Eye (tissue), 1 donor: Measurements from ENCODE around the gene GPR135.
"Not testable (repeated sequence)": the region's sequence is repeated elsewhere in the genome, so short reads cannot be mapped to it uniquely, and the experiment has no call there.

Source experiments
- DNase-seq: peaks from one replicate; pipeline ENCODE4 v3.0.0-alpha.2; 2015

Gene GPR135

GRCh38 chr14:59464486-59465315, 479 bp downstream of the GPR135 start:
- DNase-seq = peak; percentile 88

GRCh38 chr14:59463787-59464485, 1.2 kb downstream of the GPR135 start:
- no peak for DNase-seq

GRCh38 chr14:59461891-59462290, 3.3 kb downstream of the GPR135 start:
- no peak for DNase-seq

GRCh38 chr14:59460378-59460777, 4.8 kb downstream of the GPR135 start:
- DNase-seq = no peak

GRCh38 chr14:59458486-59458885, 6.7 kb downstream of the GPR135 start:
- peak; percentile 81 for DNase-seq

GRCh38 chr14:59455411-59455810, 9.8 kb downstream of the GPR135 start:
- DNase-seq = no peak

- DNase-seq = no peak
These were observed 11.0 kb downstream of the GPR135 start for GRCh38 chr14:59454139-59454538.

GRCh38 chr14:59451849-59452248, 13.3 kb downstream of the GPR135 start:
- no peak for DNase-seq

- no peak for DNase-seq
These were observed 14.5 kb downstream of the GPR135 start for GRCh38 chr14:59450716-59451115.

- DNase-seq = not testable (repeated sequence)
These were observed 16.5 kb downstream of the GPR135 start for GRCh38 chr14:59448673-59449072.

- DNase-seq = no peak
These were observed 25.8 kb downstream of the GPR135 start for GRCh38 chr14:59439256-59439965.

GRCh38 chr14:59438195-59438647, 27.0 kb downstream of the GPR135 start:
- DNase-seq = no peak

GRCh38 chr14:59435987-59436386, 29.2 kb downstream of the GPR135 start:
- no peak for DNase-seq

- DNase-seq = no peak
These were observed 30.1 kb downstream of the GPR135 start for GRCh38 chr14:59435101-59435500.

- DNase-seq = no peak
These were observed 35.4 kb downstream of the GPR135 start for GRCh38 chr14:59429790-59430189.

- no peak for DNase-seq
These were observed 36.6 kb downstream of the GPR135 start for GRCh38 chr14:59428581-59429012.

GRCh38 chr14:59427653-59428580, 37.3 kb downstream of the GPR135 start:
- no peak for DNase-seq

GRCh38 chr14:59425322-59425935, 39.8 kb downstream of the GPR135 start:
- no peak for DNase-seq

- no peak for DNase-seq
These were observed 40.7 kb downstream of the GPR135 start for GRCh38 chr14:59424341-59425071.

GRCh38 chr14:59422069-59422881, 42.9 kb downstream of the GPR135 start:
- no peak for DNase-seq
